HL-60 (cell line): Measurements from ENCODE around the gene ZNF507.

Source experiments
- GABPA ChIP-seq: IDR thresholded peaks from 2 replicates; pipeline ENCODE4 v1.6.1; 2012; ENCODE audit warnings: low read depth
- POLR2AphosphoS5 ChIP-seq: IDR thresholded peaks from 2 replicates; pipeline ENCODE4 v1.6.1; 2012; ENCODE audit warnings: low read depth
- TF ChIP-seq, protein P1 (sequence below): IDR thresholded peaks from one replicate; pipeline ENCODE4 v1.5.1; 2011; ENCODE audit warnings: low read length, control low read depth, inconsistent platforms; ENCODE audit not compliant: insufficient read depth
- TF ChIP-seq, protein P2 (sequence below): IDR thresholded peaks from 2 replicates; pipeline ENCODE4 v1.6.1; 2012; ENCODE audit warnings: low read depth; ENCODE audit not compliant: insufficient replicate concordance

DNA sequence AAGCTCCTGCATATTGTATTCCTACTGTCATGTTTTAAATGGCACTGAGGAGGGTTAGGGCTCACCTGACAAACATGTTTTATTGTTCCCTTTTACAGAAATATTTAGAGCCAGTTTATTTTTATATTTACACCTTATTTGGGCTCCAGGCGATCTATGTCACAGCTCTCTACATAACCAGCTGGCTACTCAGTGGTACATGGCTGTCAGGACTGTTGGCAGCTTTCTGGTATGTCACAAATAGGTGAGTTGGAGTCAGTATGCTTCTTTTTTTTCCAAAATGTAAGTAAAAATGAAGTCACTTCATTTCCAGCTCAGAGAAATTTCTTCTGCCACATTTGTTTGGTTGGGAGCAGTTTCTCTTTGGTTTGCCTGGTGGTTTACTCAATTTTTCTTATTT is 91.7 kb downstream of the ZNF507 start:
- TF ChIP-seq, protein P1, sequence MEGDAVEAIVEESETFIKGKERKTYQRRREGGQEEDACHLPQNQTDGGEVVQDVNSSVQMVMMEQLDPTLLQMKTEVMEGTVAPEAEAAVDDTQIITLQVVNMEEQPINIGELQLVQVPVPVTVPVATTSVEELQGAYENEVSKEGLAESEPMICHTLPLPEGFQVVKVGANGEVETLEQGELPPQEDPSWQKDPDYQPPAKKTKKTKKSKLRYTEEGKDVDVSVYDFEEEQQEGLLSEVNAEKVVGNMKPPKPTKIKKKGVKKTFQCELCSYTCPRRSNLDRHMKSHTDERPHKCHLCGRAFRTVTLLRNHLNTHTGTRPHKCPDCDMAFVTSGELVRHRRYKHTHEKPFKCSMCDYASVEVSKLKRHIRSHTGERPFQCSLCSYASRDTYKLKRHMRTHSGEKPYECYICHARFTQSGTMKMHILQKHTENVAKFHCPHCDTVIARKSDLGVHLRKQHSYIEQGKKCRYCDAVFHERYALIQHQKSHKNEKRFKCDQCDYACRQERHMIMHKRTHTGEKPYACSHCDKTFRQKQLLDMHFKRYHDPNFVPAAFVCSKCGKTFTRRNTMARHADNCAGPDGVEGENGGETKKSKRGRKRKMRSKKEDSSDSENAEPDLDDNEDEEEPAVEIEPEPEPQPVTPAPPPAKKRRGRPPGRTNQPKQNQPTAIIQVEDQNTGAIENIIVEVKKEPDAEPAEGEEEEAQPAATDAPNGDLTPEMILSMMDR, result no peak
- TF ChIP-seq POLR2AphosphoS5 (no peak), GABPA (no peak)
- TF ChIP-seq, protein P2, sequence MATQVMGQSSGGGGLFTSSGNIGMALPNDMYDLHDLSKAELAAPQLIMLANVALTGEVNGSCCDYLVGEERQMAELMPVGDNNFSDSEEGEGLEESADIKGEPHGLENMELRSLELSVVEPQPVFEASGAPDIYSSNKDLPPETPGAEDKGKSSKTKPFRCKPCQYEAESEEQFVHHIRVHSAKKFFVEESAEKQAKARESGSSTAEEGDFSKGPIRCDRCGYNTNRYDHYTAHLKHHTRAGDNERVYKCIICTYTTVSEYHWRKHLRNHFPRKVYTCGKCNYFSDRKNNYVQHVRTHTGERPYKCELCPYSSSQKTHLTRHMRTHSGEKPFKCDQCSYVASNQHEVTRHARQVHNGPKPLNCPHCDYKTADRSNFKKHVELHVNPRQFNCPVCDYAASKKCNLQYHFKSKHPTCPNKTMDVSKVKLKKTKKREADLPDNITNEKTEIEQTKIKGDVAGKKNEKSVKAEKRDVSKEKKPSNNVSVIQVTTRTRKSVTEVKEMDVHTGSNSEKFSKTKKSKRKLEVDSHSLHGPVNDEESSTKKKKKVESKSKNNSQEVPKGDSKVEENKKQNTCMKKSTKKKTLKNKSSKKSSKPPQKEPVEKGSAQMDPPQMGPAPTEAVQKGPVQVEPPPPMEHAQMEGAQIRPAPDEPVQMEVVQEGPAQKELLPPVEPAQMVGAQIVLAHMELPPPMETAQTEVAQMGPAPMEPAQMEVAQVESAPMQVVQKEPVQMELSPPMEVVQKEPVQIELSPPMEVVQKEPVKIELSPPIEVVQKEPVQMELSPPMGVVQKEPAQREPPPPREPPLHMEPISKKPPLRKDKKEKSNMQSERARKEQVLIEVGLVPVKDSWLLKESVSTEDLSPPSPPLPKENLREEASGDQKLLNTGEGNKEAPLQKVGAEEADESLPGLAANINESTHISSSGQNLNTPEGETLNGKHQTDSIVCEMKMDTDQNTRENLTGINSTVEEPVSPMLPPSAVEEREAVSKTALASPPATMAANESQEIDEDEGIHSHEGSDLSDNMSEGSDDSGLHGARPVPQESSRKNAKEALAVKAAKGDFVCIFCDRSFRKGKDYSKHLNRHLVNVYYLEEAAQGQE, result no peak
